ENCODE results near the gene CPAMD8. TPM values are rescaled to one million over a fixed set of nuclear protein-coding genes. Genes with fewer than 3 reads are reported as not detected.

The CPAMD8 gene
- total RNA-seq, 1 experiment from 2014 or later: 0.20 TPM

- Histone ChIP-seq H4K20me1 (ENCODE audit: insufficient read depth) (no peaks in the 10 kb centered on the region), H3K4me2 (ENCODE audit: low read length) (no peak overlapping the region), H3K9me2 (ENCODE audit: insufficient read depth) (no peaks in the 10 kb centered on the region), H3K27ac (ENCODE audit: low read depth, low read length) (no peak overlapping the region), H3K36me3 (ENCODE audit: control insufficient read depth in 1 of 2, insufficient read depth in 2 of 2, low read length in 2 of 2) (no peaks in the 10 kb centered on the region), H3K4me3 (replicated peaks in 1 of 2; ENCODE audit: low read depth in 1 of 2, low read length in 2 of 2) (no peak overlapping the region), H3K27me3 (ENCODE audit: insufficient read depth, low read length) (no peaks in the 10 kb centered on the region), H3K9ac (ENCODE audit: low read length) (no peak overlapping the region), H2AFZ (ENCODE audit: low read depth, low read length, poor library complexity, severe bottlenecking) (no peak overlapping the region), H3K79me2 (ENCODE audit: insufficient read depth, low read length) (no peaks in the 10 kb centered on the region), H3K4me1 (ENCODE audit: control insufficient read depth in 1 of 2, insufficient read depth in 2 of 2, low read length in 2 of 2) (no peaks in the 10 kb centered on the region), H3K9me3 (ENCODE audit: control insufficient read depth in 1 of 2, insufficient read depth in 1 of 2, low read depth in 1 of 2, low read length in 2 of 2) (no peaks in the 10 kb centered on the region)
- CTCF ChIA-PET: no interaction called here
- intact Hi-C loops (cut with micrococcal nuclease): no loop called here
- RAD21 ChIA-PET (ENCODE audit: low non-redundant PET in 1 of 2, low total read pairs in 2 of 2, uncharacterized antibody in 2 of 2, unreplicated experiment in 2 of 2): no interaction called here
- no peak for TF ChIP-seq CBX3 (IDR thresholded peaks at IDR 0.05; ENCODE audit: low read depth)
- TF ChIP-seq JUND (IDR thresholded peaks at IDR 0.05): no peak
- TF ChIP-seq ELF1 (IDR thresholded peaks at IDR 0.05; ENCODE audit: borderline replicate concordance, low read depth): no peak
- TF ChIP-seq ZFX (IDR thresholded peaks at IDR 0.05): no peak
- TF ChIP-seq POLR2A (IDR thresholded peaks at IDR 0.05; ENCODE audit: borderline replicate concordance, extremely low read depth, insufficient read depth, insufficient read length): no peak
- DNase-seq (ENCODE audit: low read depth, low spot score) (no peak), ATAC-seq (no peak)
- no TSS peak for BruUV-seq (replicated peaks)
- POLR2A ChIA-PET: no interaction called here
Measured at GRCh38 chr19:16890461-16891184, 136.0 kb downstream of the CPAMD8 start.

- H3K9ac ChIP-seq (ENCODE audit: low read length): no peak overlapping the region
- no peaks in the 10 kb centered on the region for H4K20me1 ChIP-seq (ENCODE audit: insufficient read depth)
- DNase-seq (ENCODE audit: low read depth, low spot score): no peak
- no peaks in the 10 kb centered on the region for H3K36me3 ChIP-seq (ENCODE audit: control insufficient read depth in 1 of 2, insufficient read depth in 2 of 2, low read length in 2 of 2)
- H3K79me2 ChIP-seq (ENCODE audit: insufficient read depth, low read length): no peaks in the 10 kb centered on the region
- no TSS peak for BruUV-seq (replicated peaks)
- ChIA-PET CTCF (no interaction called here), POLR2A (no interaction called here), RAD21 (ENCODE audit: low non-redundant PET in 1 of 2, low total read pairs in 2 of 2, uncharacterized antibody in 2 of 2, unreplicated experiment in 2 of 2) (no interaction called here)
- H3K4me3 ChIP-seq (replicated peaks in 1 of 2; ENCODE audit: low read depth in 1 of 2, low read length in 2 of 2): no peak overlapping the region
- H2AFZ ChIP-seq (ENCODE audit: low read depth, low read length, poor library complexity, severe bottlenecking): no peak overlapping the region
- no peaks in the 10 kb centered on the region for H3K4me1 ChIP-seq (ENCODE audit: control insufficient read depth in 1 of 2, insufficient read depth in 2 of 2, low read length in 2 of 2)
- H3K27me3 ChIP-seq (ENCODE audit: insufficient read depth, low read length): no peaks in the 10 kb centered on the region
- H3K9me3 ChIP-seq (ENCODE audit: control insufficient read depth in 1 of 2, insufficient read depth in 1 of 2, low read depth in 1 of 2, low read length in 2 of 2): no peaks in the 10 kb centered on the region
- no peak overlapping the region for H3K27ac ChIP-seq (ENCODE audit: low read depth, low read length)
- intact Hi-C loops (cut with micrococcal nuclease): no loop called here
- ATAC-seq: no peak
- H3K9me2 ChIP-seq (ENCODE audit: insufficient read depth): no peaks in the 10 kb centered on the region
- no peak overlapping the region for H3K4me2 ChIP-seq (ENCODE audit: low read length)
- no peak for TF ChIP-seq JUND (IDR thresholded peaks at IDR 0.05)
- no peak for TF ChIP-seq ZBTB33 (IDR thresholded peaks at IDR 0.05; ENCODE audit: extremely low read depth, insufficient replicate concordance, low read length)
- TF ChIP-seq TCF7L2 (IDR thresholded peaks at IDR 0.05; ENCODE audit: borderline replicate concordance, extremely low read depth, insufficient read depth, insufficient read length): no peak
- TF ChIP-seq EZH2 (IDR thresholded peaks at IDR 0.05): no peak
- no peak for TF ChIP-seq MAX (IDR thresholded peaks at IDR 0.05)
- TF ChIP-seq POLR2A (IDR thresholded peaks at IDR 0.05; ENCODE audit: borderline replicate concordance, extremely low read depth, insufficient read depth, insufficient read length): no peak
- TF ChIP-seq CTCF (IDR thresholded peaks at IDR 0.05 in 2 of 3, conservative IDR thresholded peaks at IDR 0.05 in 1 of 3; ENCODE audit: borderline replicate concordance in 1 of 3, insufficient read depth in 1 of 3, low read depth in 2 of 3, low read length in 2 of 3): no peak
- no peak for TF ChIP-seq POLR2AphosphoS5 (IDR thresholded peaks at IDR 0.05; ENCODE audit: low read depth, low read length)
- no peak for TF ChIP-seq ZFX (IDR thresholded peaks at IDR 0.05)
- TF ChIP-seq CBX3 (IDR thresholded peaks at IDR 0.05; ENCODE audit: low read depth): no peak
- no peak for TF ChIP-seq ELF1 (IDR thresholded peaks at IDR 0.05; ENCODE audit: borderline replicate concordance, low read depth)
- TF ChIP-seq ZNF274 (IDR thresholded peaks at IDR 0.05; ENCODE audit: low read depth, low read length): no peak
- TF ChIP-seq SIN3A (IDR thresholded peaks at IDR 0.05; ENCODE audit: low read depth): no peak
Measured at GRCh38 chr19:16889883-16890460, 136.6 kb downstream of the CPAMD8 start.
